DLD1 (cell line): ENCODE data around the gene CAVIN1.
"Not testable (repeated sequence)": the region's sequence is repeated elsewhere in the genome, so short reads cannot be mapped to it uniquely, and the experiment has no call there.

Experiments
- in situ Hi-C: cut with HindIII; loops from 2 replicates; pipeline ENCODE4 v1.10.0; 2017; ENCODE audit warnings: low sequenced_read_pairs

CAVIN1 gene

GRCh38 chr17:42381898-42382297 is 41.2 kb downstream of the CAVIN1 start:
- in situ Hi-C loops, result no loop called here

GRCh38 chr17:42380935-42381334 is 42.1 kb downstream of the CAVIN1 start:
- in situ Hi-C loops, result no loop called here

- in situ Hi-C loops, result no loop called here
These were observed 44.0 kb downstream of the CAVIN1 start for GRCh38 chr17:42378959-42379594.

- in situ Hi-C loops, result no loop called here
These were observed 44.6 kb downstream of the CAVIN1 start for GRCh38 chr17:42378359-42378958.

GRCh38 chr17:42373896-42374295 is 49.2 kb downstream of the CAVIN1 start:
- in situ Hi-C loops, result no loop called here

- in situ Hi-C loops, result no loop called here
These were observed 50.9 kb downstream of the CAVIN1 start for GRCh38 chr17:42372142-42372541.

- in situ Hi-C loops, result not testable (repeated sequence)
These were observed 54.1 kb downstream of the CAVIN1 start for GRCh38 chr17:42368797-42369561.

- in situ Hi-C loops, result not testable (repeated sequence)
These were observed 54.7 kb downstream of the CAVIN1 start for GRCh38 chr17:42368310-42368709.

GRCh38 chr17:42366176-42367023 is 56.7 kb downstream of the CAVIN1 start:
- in situ Hi-C loops, result not testable (repeated sequence)

GRCh38 chr17:42365136-42365535 is 57.9 kb downstream of the CAVIN1 start:
- in situ Hi-C loops, result no loop called here

GRCh38 chr17:42363767-42364585 is 59.1 kb downstream of the CAVIN1 start:
- in situ Hi-C loops, result no loop called here

- in situ Hi-C loops, result no loop called here
These were observed 59.8 kb downstream of the CAVIN1 start for GRCh38 chr17:42363231-42363630.

- in situ Hi-C loops, result no loop called here
These were observed 60.7 kb downstream of the CAVIN1 start for GRCh38 chr17:42362245-42362961.

GRCh38 chr17:42361781-42362186 is 61.3 kb downstream of the CAVIN1 start:
- in situ Hi-C loops, result no loop called here

GRCh38 chr17:42360388-42360787 is 62.7 kb downstream of the CAVIN1 start:
- in situ Hi-C loops, result not testable (repeated sequence)

GRCh38 chr17:42359133-42359532 is 63.9 kb downstream of the CAVIN1 start:
- in situ Hi-C loops, result no loop called here

- in situ Hi-C loops, result no loop called here
These were observed 64.6 kb downstream of the CAVIN1 start for GRCh38 chr17:42358434-42358833.

- in situ Hi-C loops, result no loop called here
These were observed 67.9 kb downstream of the CAVIN1 start for GRCh38 chr17:42354956-42355843.
